ENCODE data around the gene DERA. TPM values are rescaled to one million over a fixed set of nuclear protein-coding genes. Genes with fewer than 3 reads are reported as not detected.

The DERA gene
- total RNA-seq, 1 experiment from 2014 or later: 22.6 TPM

- Histone ChIP-seq H3K36me3 (ENCODE audit: control insufficient read depth, insufficient read depth, low read length) (no peaks in the 10 kb centered on the region), H3K4me1 (ENCODE audit: control insufficient read depth, insufficient read depth, low read length) (no peaks in the 10 kb centered on the region), H3K4me3 (ENCODE audit: low read depth in 2 of 2, low read length in 2 of 2) (no peak overlapping the region), H3K27me3 (ENCODE audit: control insufficient read depth, insufficient read depth, low read length) (no peaks in the 10 kb centered on the region), H3K9me3 (ENCODE audit: control insufficient read depth, insufficient read depth, low read depth, low read length) (no peaks in the 10 kb centered on the region), H3K27ac (ENCODE audit: low read length) (no peak overlapping the region)
- intact Hi-C loops (cut with micrococcal nuclease; ENCODE audit: unreplicated experiment): no loop called here
- CTCF ChIA-PET: no interaction called here
- no peak for DNase-seq (ENCODE audit: low read depth, low spot score)
- TF ChIP-seq TCF7L2 (IDR thresholded peaks at IDR 0.05; ENCODE audit: low read depth, low read length): no peak
- TF ChIP-seq REST (IDR thresholded peaks at IDR 0.05; ENCODE audit: insufficient read depth in 1 of 2, low read depth in 2 of 2, low read length in 1 of 2): no peak
- no peak for TF ChIP-seq SIN3A (IDR thresholded peaks at IDR 0.05; ENCODE audit: borderline replicate concordance, insufficient read depth, low read depth, low read length)
- TF ChIP-seq POLR2AphosphoS5 (IDR thresholded peaks at IDR 0.05; ENCODE audit: low read depth, low read length): no peak
- no peak for TF ChIP-seq CTCF (IDR thresholded peaks at IDR 0.05)
- in situ Hi-C loops (cut with HindIII; ENCODE audit: low pct_unique_long_range_greater_than_20kb, low sequenced_read_pairs): no loop called here
- ATAC-seq: no peak
- POLR2A ChIA-PET: no interaction called here
- BruUV-seq (replicated peaks): no TSS peak
Measured at GRCh38 chr12:15971211-15971610, 60.1 kb downstream of the DERA start.

- intact Hi-C loops (cut with micrococcal nuclease; ENCODE audit: unreplicated experiment) (no loop called here), in situ Hi-C loops (cut with HindIII; ENCODE audit: low pct_unique_long_range_greater_than_20kb, low sequenced_read_pairs) (no loop called here)
- ChIA-PET POLR2A (no interaction called here), CTCF (no interaction called here)
- no peak overlapping the region for H3K4me3 ChIP-seq (ENCODE audit: low read depth in 2 of 2, low read length in 2 of 2)
- BruUV-seq (replicated peaks): no TSS peak
- no peaks in the 10 kb centered on the region for H3K36me3 ChIP-seq (ENCODE audit: control insufficient read depth, insufficient read depth, low read length)
- no peak overlapping the region for H3K27ac ChIP-seq (ENCODE audit: low read length)
- DNase-seq (ENCODE audit: low read depth, low spot score) (no peak), ATAC-seq (no peak)
- H3K9me3 ChIP-seq (ENCODE audit: control insufficient read depth, insufficient read depth, low read depth, low read length): no peaks in the 10 kb centered on the region
- no peak for TF ChIP-seq TCF7L2 (IDR thresholded peaks at IDR 0.05; ENCODE audit: low read depth, low read length)
- no peak for TF ChIP-seq CTCF (IDR thresholded peaks at IDR 0.05)
- no peak for TF ChIP-seq POLR2AphosphoS5 (IDR thresholded peaks at IDR 0.05; ENCODE audit: low read depth, low read length)
- no peak for TF ChIP-seq REST (IDR thresholded peaks at IDR 0.05; ENCODE audit: insufficient read depth in 1 of 2, low read depth in 2 of 2, low read length in 1 of 2)
- no peak for TF ChIP-seq SIN3A (IDR thresholded peaks at IDR 0.05; ENCODE audit: borderline replicate concordance, insufficient read depth, low read depth, low read length)
- H3K4me1 ChIP-seq (ENCODE audit: control insufficient read depth, insufficient read depth, low read length): no peaks in the 10 kb centered on the region
- H3K27me3 ChIP-seq (ENCODE audit: control insufficient read depth, insufficient read depth, low read length): no peaks in the 10 kb centered on the region
Measured at GRCh38 chr12:15972894-15973293, 61.8 kb downstream of the DERA start.

Data from Panc1 (cell line).